GM12801 (cell line): ENCODE measurements around the gene IFNL2.
"Not testable (repeated sequence)": the region's sequence is repeated elsewhere in the genome, so short reads cannot be mapped to it uniquely, and the experiment has no call there.

ENCODE experiments used
- CTCF ChIP-seq: IDR thresholded peaks from one replicate; pipeline ENCODE4 v1.5.1; 2011; ENCODE audit warnings: control low read depth; ENCODE audit not compliant: insufficient read length; ENCODE audit errors: extremely low read depth

The IFNL2 gene

GRCh38 chr19:39268085-39268484, at the start of gene IFNL2:
IFNL2 (plus strand) TSS chr19:39268396; CDS start chr19:39268569, 173 bp downstream.
- not testable (repeated sequence) for TF ChIP-seq CTCF

DNA sequence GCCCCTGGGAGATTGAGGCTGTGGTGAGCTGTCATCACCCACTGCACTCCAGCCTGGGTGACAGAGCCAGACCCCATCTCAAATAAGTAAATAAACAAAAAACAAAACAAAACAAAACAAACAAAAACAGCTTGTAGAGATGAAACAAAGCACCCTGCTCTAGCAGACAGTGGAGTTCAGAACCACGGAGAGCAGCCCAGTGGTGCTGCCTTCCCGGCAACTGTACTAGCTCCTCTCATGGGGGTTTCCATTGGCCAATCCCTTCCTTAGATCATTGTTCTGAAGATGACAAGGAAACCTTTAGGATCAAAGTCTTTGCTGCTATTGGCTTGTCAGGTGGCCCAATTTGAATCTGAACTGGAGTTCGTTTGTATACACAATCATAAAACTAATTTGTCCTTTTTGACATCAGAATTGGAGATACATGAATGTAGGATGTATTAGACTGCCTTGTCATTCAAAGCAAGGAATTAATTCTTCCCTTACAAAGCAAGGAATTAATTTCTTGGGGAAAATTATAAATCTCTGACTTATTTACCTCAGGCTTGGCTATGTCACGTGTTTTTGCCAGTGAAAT, 44.4 kb upstream of the IFNL2 start:
- no peak for TF ChIP-seq CTCF

GRCh38 chr19:39224910-39225309, 43.3 kb upstream of the IFNL2 start:
- no peak for TF ChIP-seq CTCF

- no peak for TF ChIP-seq CTCF
Measured at GRCh38 chr19:39230096-39230764, 38.0 kb upstream of the IFNL2 start.

GRCh38 chr19:39232708-39233107, 35.5 kb upstream of the IFNL2 start:
- no peak for TF ChIP-seq CTCF

GRCh38 chr19:39236527-39236926, 31.7 kb upstream of the IFNL2 start:
- no peak for TF ChIP-seq CTCF

DNA sequence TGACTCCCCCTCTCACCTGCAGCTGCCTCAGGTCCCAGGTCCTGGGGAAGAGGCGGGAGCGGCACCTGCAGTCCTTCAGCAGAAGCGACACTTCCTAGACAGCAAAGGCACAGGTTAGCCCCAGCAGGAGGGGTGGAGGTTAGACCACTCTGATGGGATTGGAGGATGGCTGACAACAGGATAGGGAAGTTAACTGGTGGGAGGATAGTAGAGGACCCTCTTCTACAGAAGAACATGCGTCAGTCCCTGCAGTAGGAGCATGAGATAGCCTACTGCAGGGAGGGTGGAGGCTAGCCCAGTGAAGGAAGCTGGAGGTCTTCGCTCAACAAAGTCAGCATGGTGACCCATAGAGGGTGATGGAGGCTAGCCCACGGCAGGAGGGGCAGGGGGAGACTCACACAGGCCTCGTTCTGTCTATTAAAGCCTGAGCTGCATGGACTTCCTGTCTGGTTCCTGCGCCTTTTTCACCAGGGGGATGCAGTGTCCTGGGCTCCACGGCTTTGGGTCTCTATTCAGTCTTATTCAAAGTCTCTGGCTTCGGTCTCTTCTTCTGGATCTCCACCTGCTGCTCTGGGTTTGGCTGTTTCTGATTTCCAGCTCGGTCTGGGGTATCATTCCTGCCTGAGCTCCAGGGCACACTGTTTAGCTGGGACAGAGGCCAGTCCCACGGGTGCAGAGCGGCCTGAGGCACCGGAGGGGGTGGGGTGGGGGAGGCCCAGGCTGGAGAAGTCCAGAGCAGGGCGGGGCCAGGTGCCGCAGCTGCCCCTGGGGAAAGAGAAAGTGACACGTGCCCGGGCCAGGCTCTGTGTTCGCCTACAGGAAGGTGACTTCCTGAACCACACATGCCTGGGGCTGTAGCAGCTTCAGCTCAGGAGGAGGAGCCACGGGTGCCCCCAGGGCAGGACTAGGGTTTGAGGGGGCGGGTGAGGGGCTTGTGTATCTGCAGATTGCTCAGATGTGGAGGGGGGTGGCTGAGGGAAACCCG, 30.7 kb upstream of the IFNL2 start:
- no peak for TF ChIP-seq CTCF
